ENCODE results near the gene STAM.

DNA sequence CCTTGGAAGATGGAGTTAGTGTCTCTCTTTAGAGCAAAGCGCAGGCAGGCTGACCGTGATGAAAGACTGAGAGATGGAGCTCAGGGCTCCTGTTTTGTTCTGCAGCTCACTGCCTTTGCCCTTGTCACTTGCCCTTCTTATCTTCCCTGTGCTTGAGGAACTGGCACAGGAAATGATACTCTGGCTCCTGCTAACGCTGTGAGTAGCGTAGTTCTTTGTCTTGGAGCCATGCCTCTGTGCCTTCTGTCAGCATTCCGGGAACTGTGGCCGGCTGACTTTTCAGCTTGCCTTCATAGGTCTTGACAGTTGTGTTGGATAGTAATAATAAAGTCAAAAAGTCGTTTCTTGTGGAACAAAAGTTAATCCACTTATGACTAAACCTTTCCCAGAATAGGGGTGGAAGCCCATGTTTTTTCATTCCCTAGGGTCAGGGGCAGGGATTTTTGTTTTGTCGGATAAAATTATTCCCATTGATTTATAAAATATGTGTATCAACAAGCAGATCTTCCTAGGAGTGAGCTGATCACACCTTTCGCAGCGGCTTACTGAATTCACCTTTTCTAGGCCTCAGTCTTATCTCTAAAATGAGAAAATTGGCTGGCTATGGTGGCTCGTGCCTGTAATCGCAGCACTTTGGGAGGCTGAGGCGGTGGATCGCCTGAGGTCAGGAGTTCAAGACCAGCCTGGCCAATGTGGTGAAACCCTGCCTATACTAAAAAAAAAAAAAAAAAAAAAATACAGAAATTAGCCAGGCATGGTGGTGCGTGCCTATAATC, 91.4 kb downstream of the STAM start:
- TF ChIP-seq, protein P1, sequence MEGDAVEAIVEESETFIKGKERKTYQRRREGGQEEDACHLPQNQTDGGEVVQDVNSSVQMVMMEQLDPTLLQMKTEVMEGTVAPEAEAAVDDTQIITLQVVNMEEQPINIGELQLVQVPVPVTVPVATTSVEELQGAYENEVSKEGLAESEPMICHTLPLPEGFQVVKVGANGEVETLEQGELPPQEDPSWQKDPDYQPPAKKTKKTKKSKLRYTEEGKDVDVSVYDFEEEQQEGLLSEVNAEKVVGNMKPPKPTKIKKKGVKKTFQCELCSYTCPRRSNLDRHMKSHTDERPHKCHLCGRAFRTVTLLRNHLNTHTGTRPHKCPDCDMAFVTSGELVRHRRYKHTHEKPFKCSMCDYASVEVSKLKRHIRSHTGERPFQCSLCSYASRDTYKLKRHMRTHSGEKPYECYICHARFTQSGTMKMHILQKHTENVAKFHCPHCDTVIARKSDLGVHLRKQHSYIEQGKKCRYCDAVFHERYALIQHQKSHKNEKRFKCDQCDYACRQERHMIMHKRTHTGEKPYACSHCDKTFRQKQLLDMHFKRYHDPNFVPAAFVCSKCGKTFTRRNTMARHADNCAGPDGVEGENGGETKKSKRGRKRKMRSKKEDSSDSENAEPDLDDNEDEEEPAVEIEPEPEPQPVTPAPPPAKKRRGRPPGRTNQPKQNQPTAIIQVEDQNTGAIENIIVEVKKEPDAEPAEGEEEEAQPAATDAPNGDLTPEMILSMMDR (IDR thresholded peaks at IDR 0.05), result no peak
- TF ChIP-seq EP300 (IDR thresholded peaks at IDR 0.05) (no peak), POLR2AphosphoS5 (IDR thresholded peaks at IDR 0.05) (no peak)
